GDM1 (cell line): ENCODE data around the gene CTDSPL.

Experiments
- DNase-seq: peaks from one replicate; lab custom pipeline; 2025; lab: John Stamatoyannopoulos, UW

The CTDSPL gene

GRCh38 chr3:37916685-37917084 lies 55.0 kb downstream of the CTDSPL start:
- no peak for DNase-seq

- DNase-seq: no peak
Measured at GRCh38 chr3:37918627-37919026, 56.9 kb downstream of the CTDSPL start.

GRCh38 chr3:37920156-37920699 lies 58.5 kb downstream of the CTDSPL start:
- no peak for DNase-seq

- DNase-seq: no peak
Measured at GRCh38 chr3:37921025-37921424, 59.3 kb downstream of the CTDSPL start.

GRCh38 chr3:37922721-37923568 lies 61.3 kb downstream of the CTDSPL start:
- DNase-seq: peak; percentile 74

- no peak for DNase-seq
Measured at GRCh38 chr3:37923569-37924040, 61.9 kb downstream of the CTDSPL start.

- no peak for DNase-seq
Measured at GRCh38 chr3:37924453-37924852, 62.8 kb downstream of the CTDSPL start.

- DNase-seq: no peak
Measured at GRCh38 chr3:37925157-37925556, 63.5 kb downstream of the CTDSPL start.

GRCh38 chr3:37926611-37927010 lies 64.9 kb downstream of the CTDSPL start:
- no peak for DNase-seq

- no peak for DNase-seq
Measured at GRCh38 chr3:37930495-37930894, 68.8 kb downstream of the CTDSPL start.

- DNase-seq: no peak
Measured at GRCh38 chr3:37932505-37932904, 70.8 kb downstream of the CTDSPL start.

- no peak for DNase-seq
Measured at GRCh38 chr3:37934631-37935289, 73.1 kb downstream of the CTDSPL start.

DNA sequence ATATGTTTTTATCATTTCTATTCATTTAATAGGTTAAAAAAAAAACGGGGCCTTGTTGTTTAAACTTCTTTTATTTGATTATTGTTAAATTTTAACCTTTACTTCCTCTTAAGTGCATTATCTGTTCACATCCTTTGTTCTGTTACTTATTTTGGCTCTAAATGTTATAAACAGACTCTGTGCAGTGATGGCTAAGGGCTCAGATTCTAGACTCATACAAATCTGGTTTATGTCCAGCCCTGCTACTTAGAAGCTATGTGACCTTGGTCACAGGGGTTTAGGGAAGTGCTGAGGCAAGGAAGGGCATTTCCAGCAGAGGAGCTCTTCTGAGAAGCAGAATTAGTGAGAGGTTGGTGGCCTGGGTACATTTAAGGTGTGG lies 73.6 kb downstream of the CTDSPL start:
- DNase-seq: no peak

DNA sequence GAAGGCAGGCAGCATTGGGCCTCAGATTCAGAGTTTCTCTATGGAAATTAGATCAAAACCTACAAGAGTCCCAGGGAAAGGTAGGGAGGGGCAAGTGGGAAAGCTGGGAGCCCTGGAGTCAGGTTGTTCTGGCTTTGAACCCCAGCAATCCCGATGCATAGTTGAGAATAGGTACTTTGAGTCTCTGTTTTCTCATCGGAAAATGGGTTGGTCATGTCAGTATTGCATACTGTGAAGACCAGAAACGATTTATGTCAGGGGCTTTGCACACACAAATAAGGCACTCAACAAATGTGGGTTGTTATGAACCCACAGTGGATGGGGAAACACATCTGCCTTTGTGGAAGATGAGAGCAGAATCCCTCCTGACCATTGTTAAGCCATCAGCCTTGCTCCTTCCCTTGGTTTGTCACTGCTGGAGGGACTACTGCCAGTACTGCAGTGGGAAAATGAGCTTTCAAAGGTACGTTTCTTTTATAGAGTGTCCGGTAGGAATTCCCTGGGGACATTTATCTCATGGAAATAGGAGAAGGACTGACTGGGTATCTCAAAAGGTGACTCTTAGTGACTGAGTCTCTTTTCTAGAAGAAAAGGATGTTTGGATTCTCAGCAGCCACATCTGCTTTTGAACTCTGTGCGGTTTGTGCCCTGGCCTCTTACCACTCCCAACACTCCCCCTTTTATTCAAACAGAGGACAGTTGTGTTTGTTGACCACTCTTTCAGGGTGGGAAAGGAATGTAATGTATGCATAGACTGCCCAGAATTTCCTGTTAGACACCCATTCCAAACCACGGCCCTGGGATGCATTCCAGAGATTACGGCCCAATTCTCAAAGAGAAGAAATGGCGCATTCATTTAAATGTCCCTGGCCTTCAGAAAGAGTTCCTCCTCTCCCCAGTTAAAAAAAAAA lies 74.3 kb downstream of the CTDSPL start:
- no peak for DNase-seq

GRCh38 chr3:37937156-37937555 lies 75.5 kb downstream of the CTDSPL start:
- DNase-seq: no peak

- DNase-seq: no peak
Measured at GRCh38 chr3:37938011-37938410, 76.3 kb downstream of the CTDSPL start.

- no peak for DNase-seq
Measured at GRCh38 chr3:37940242-37940908, 78.7 kb downstream of the CTDSPL start.

GRCh38 chr3:37941608-37942508 lies 80.2 kb downstream of the CTDSPL start:
- DNase-seq: no peak

- no peak for DNase-seq
Measured at GRCh38 chr3:37942646-37943045, 81.0 kb downstream of the CTDSPL start.

DNA sequence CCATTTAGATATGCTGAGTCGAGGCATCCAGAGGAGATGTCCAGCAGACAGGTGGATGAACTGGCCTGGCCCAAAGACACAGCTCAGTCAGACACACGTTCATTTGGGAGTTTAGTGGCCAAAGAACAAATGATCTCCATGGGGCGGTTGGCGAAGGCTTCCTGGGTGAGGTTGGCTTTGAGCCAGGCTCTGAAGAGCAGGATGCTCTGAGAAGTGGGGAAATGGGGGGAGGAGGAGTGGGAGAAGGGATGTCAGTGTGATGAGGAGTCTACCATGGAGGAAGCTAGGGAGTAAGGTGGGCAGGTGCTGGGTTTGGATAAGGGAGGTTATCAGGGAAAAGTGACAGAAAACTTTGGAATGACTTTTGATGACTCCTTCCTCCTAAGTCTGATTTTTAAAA lies 81.4 kb downstream of the CTDSPL start:
- no peak for DNase-seq
